ENCODE results near the gene SPTBN1.

SPTBN1 gene

GRCh38 chr2:54602736-54603322 is 146.7 kb downstream of the SPTBN1 start:
- Histone ChIP-seq H3K27me3 (ENCODE audit: control insufficient read depth, insufficient read depth, low read length) (no peaks in the 10 kb centered on the region), H3K4me3 (ENCODE audit: low read length) (no peak overlapping the region), H3K27ac (ENCODE audit: low read depth, low read length) (no peak overlapping the region), H3K9ac (ENCODE audit: low read length) (no peak overlapping the region), H3K4me1 (ENCODE audit: control insufficient read depth, insufficient read depth, low read length) (peaks cover 10% of the 10 kb centered on the region), H3K36me3 (ENCODE audit: control insufficient read depth, insufficient read depth, low read length) (peaks cover 3% of the 10 kb centered on the region)

GRCh38 chr2:54603357-54603756 is 147.2 kb downstream of the SPTBN1 start:
- H3K36me3 ChIP-seq (ENCODE audit: control insufficient read depth, insufficient read depth, low read length) = peaks cover 3% of the 10 kb centered on the region
- no peak overlapping the region for H3K4me3 ChIP-seq (ENCODE audit: low read length)
- H3K9ac ChIP-seq (ENCODE audit: low read length) = no peak overlapping the region
- no peaks in the 10 kb centered on the region for H3K27me3 ChIP-seq (ENCODE audit: control insufficient read depth, insufficient read depth, low read length)
- no peak overlapping the region for H3K27ac ChIP-seq (ENCODE audit: low read depth, low read length)
- H3K4me1 ChIP-seq (ENCODE audit: control insufficient read depth, insufficient read depth, low read length) = peaks cover 10% of the 10 kb centered on the region

- H3K27me3 ChIP-seq (ENCODE audit: control insufficient read depth, insufficient read depth, low read length) = no peaks in the 10 kb centered on the region
- no peak overlapping the region for H3K9ac ChIP-seq (ENCODE audit: low read length)
- H3K27ac ChIP-seq (ENCODE audit: low read depth, low read length) = no peak overlapping the region
- peaks cover 10% of the 10 kb centered on the region for H3K4me1 ChIP-seq (ENCODE audit: control insufficient read depth, insufficient read depth, low read length)
- H3K4me3 ChIP-seq (ENCODE audit: low read length) = no peak overlapping the region
- H3K36me3 ChIP-seq (ENCODE audit: control insufficient read depth, insufficient read depth, low read length) = peaks cover 3% of the 10 kb centered on the region
These were observed 147.7 kb downstream of the SPTBN1 start for GRCh38 chr2:54603796-54604195.

GRCh38 chr2:54604871-54605270 is 148.7 kb downstream of the SPTBN1 start:
- peaks cover 8% of the 10 kb centered on the region for H3K4me1 ChIP-seq (ENCODE audit: control insufficient read depth, insufficient read depth, low read length)

GRCh38 chr2:54605836-54606235 is 149.7 kb downstream of the SPTBN1 start:
- no peak overlapping the region for H3K27ac ChIP-seq (ENCODE audit: low read depth, low read length)
- H3K27me3 ChIP-seq (ENCODE audit: control insufficient read depth, insufficient read depth, low read length) = no peaks in the 10 kb centered on the region
- H3K9ac ChIP-seq (ENCODE audit: low read length) = no peak overlapping the region
- peaks cover 5% of the 10 kb centered on the region for H3K4me1 ChIP-seq (ENCODE audit: control insufficient read depth, insufficient read depth, low read length)
- no peaks in the 10 kb centered on the region for H3K36me3 ChIP-seq (ENCODE audit: control insufficient read depth, insufficient read depth, low read length)
- H3K4me3 ChIP-seq (ENCODE audit: low read length) = no peak overlapping the region

More at GRCh38 chr2:54604871-54605270, 148.7 kb downstream of the SPTBN1 start:
- no peak overlapping the region for H3K27ac ChIP-seq (ENCODE audit: low read depth, low read length)
- H3K9ac ChIP-seq (ENCODE audit: low read length) = no peak overlapping the region
- no peaks in the 10 kb centered on the region for H3K27me3 ChIP-seq (ENCODE audit: control insufficient read depth, insufficient read depth, low read length)
- H3K4me3 ChIP-seq (ENCODE audit: low read length) = no peak overlapping the region
- no peaks in the 10 kb centered on the region for H3K36me3 ChIP-seq (ENCODE audit: control insufficient read depth, insufficient read depth, low read length)

GRCh38 chr2:54606393-54606958 is 150.3 kb downstream of the SPTBN1 start:
- Histone ChIP-seq H3K9ac (ENCODE audit: low read length) (no peak overlapping the region), H3K27me3 (ENCODE audit: control insufficient read depth, insufficient read depth, low read length) (no peaks in the 10 kb centered on the region), H3K36me3 (ENCODE audit: control insufficient read depth, insufficient read depth, low read length) (no peaks in the 10 kb centered on the region), H3K4me3 (ENCODE audit: low read length) (no peak overlapping the region), H3K4me1 (ENCODE audit: control insufficient read depth, insufficient read depth, low read length) (peaks cover 5% of the 10 kb centered on the region), H3K27ac (ENCODE audit: low read depth, low read length) (no peak overlapping the region)

- H3K4me3 ChIP-seq (ENCODE audit: low read length) = no peak overlapping the region
- no peak overlapping the region for H3K9ac ChIP-seq (ENCODE audit: low read length)
- H3K4me1 ChIP-seq (ENCODE audit: control insufficient read depth, insufficient read depth, low read length) = no peaks in the 10 kb centered on the region
- no peak overlapping the region for H3K27ac ChIP-seq (ENCODE audit: low read depth, low read length)
- no peaks in the 10 kb centered on the region for H3K27me3 ChIP-seq (ENCODE audit: control insufficient read depth, insufficient read depth, low read length)
- H3K36me3 ChIP-seq (ENCODE audit: control insufficient read depth, insufficient read depth, low read length) = peaks cover 10% of the 10 kb centered on the region
These were observed 152.1 kb downstream of the SPTBN1 start for GRCh38 chr2:54608224-54608623.

- Histone ChIP-seq H3K27me3 (ENCODE audit: control insufficient read depth, insufficient read depth, low read length) (no peaks in the 10 kb centered on the region), H3K9ac (ENCODE audit: low read length) (no peak overlapping the region), H3K4me1 (ENCODE audit: control insufficient read depth, insufficient read depth, low read length) (no peaks in the 10 kb centered on the region), H3K27ac (ENCODE audit: low read depth, low read length) (no peak overlapping the region), H3K36me3 (ENCODE audit: control insufficient read depth, insufficient read depth, low read length) (peaks cover 10% of the 10 kb centered on the region), H3K4me3 (ENCODE audit: low read length) (no peak overlapping the region)
These were observed 153.1 kb downstream of the SPTBN1 start for GRCh38 chr2:54609241-54609640.

GRCh38 chr2:54609647-54610046 is 153.5 kb downstream of the SPTBN1 start:
- no peaks in the 10 kb centered on the region for H3K27me3 ChIP-seq (ENCODE audit: control insufficient read depth, insufficient read depth, low read length)
- peaks cover 10% of the 10 kb centered on the region for H3K36me3 ChIP-seq (ENCODE audit: control insufficient read depth, insufficient read depth, low read length)
- H3K4me1 ChIP-seq (ENCODE audit: control insufficient read depth, insufficient read depth, low read length) = no peaks in the 10 kb centered on the region
- no peak overlapping the region for H3K4me3 ChIP-seq (ENCODE audit: low read length)
- H3K9ac ChIP-seq (ENCODE audit: low read length) = no peak overlapping the region
- H3K27ac ChIP-seq (ENCODE audit: low read depth, low read length) = no peak overlapping the region

- no peak overlapping the region for H3K4me3 ChIP-seq (ENCODE audit: low read length)
- H3K27me3 ChIP-seq (ENCODE audit: control insufficient read depth, insufficient read depth, low read length) = no peaks in the 10 kb centered on the region
- no peak overlapping the region for H3K9ac ChIP-seq (ENCODE audit: low read length)
- H3K36me3 ChIP-seq (ENCODE audit: control insufficient read depth, insufficient read depth, low read length) = peaks cover 10% of the 10 kb centered on the region
- H3K4me1 ChIP-seq (ENCODE audit: control insufficient read depth, insufficient read depth, low read length) = no peaks in the 10 kb centered on the region
- H3K27ac ChIP-seq (ENCODE audit: low read depth, low read length) = no peak overlapping the region
These were observed 154.6 kb downstream of the SPTBN1 start for GRCh38 chr2:54610700-54611099.

- no peak overlapping the region for H3K9ac ChIP-seq (ENCODE audit: low read length)
- no peak overlapping the region for H3K4me3 ChIP-seq (ENCODE audit: low read length)
- H3K4me1 ChIP-seq (ENCODE audit: control insufficient read depth, insufficient read depth, low read length) = peaks cover 1% of the 10 kb centered on the region
- peaks cover 14% of the 10 kb centered on the region for H3K36me3 ChIP-seq (ENCODE audit: control insufficient read depth, insufficient read depth, low read length)
- H3K27ac ChIP-seq (ENCODE audit: low read depth, low read length) = no peak overlapping the region
- no peaks in the 10 kb centered on the region for H3K27me3 ChIP-seq (ENCODE audit: control insufficient read depth, insufficient read depth, low read length)
These were observed 155.9 kb downstream of the SPTBN1 start for GRCh38 chr2:54611830-54612545.

GRCh38 chr2:54613386-54613785 is 157.3 kb downstream of the SPTBN1 start:
- no peaks in the 10 kb centered on the region for H3K27me3 ChIP-seq (ENCODE audit: control insufficient read depth, insufficient read depth, low read length)
- peaks cover 20% of the 10 kb centered on the region for H3K36me3 ChIP-seq (ENCODE audit: control insufficient read depth, insufficient read depth, low read length)
- H3K4me3 ChIP-seq (ENCODE audit: low read length) = no peak overlapping the region
- no peak overlapping the region for H3K27ac ChIP-seq (ENCODE audit: low read depth, low read length)
- peaks cover 8% of the 10 kb centered on the region for H3K4me1 ChIP-seq (ENCODE audit: control insufficient read depth, insufficient read depth, low read length)
- no peak overlapping the region for H3K9ac ChIP-seq (ENCODE audit: low read length)

All from rectal smooth muscle tissue (tissue), 1 donor.